NK-92 treated with Interleukin-12 subunit alpha and Interleukin-12 subunit beta, amount 100 ng/mL, for 24 hours (cell line): ENCODE results near the gene TUBA4A.
A peak's percentile ranks its signal among the peaks of the same experiment; 100 is the strongest.
"Not testable (repeated sequence)": the region's sequence is repeated elsewhere in the genome, so short reads cannot be mapped to it uniquely, and the experiment has no call there.

Experiments used
- DNase-seq: peaks from one replicate; lab custom pipeline; 2025; lab: John Stamatoyannopoulos, UW

The TUBA4A gene

DNA sequence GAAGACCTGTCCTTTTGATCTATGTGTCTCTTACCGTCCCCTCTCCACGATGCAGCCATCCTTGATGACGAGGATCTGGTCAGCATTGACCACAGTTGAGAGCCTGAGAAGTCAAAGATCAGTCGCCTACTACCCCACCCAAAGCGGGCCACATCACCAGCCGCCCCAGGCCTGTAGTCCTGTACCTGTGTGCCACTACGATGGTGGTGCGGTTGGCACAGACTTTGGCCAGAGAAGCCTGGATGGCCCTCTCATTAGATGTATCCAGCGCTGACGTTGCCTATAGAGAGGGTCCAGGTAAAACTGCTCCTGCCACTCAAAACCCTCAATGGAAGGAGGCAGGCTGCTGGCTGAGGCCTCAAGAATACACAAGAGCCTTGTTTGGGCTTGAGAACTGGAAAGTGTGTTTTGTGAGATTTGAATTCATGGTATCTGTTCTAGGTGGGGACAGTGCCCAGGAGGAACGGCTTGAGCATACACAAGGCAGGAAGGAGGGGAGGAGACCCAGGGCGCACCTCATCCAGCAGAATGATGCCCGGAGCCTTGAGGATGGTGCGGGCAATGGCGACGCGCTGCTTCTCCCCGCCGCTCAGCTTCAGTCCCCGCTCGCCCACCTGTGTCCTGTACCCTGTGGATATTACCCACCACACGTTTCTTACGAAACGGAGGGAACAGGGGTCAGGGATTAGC is 43.4 kb downstream of the TUBA4A start:
- DNase-seq = no peak

- no peak for DNase-seq
These were observed 44.2 kb downstream of the TUBA4A start for GRCh38 chr2:219209236-219210195.

- no peak for DNase-seq
These were observed 45.6 kb downstream of the TUBA4A start for GRCh38 chr2:219207884-219208740.

DNA sequence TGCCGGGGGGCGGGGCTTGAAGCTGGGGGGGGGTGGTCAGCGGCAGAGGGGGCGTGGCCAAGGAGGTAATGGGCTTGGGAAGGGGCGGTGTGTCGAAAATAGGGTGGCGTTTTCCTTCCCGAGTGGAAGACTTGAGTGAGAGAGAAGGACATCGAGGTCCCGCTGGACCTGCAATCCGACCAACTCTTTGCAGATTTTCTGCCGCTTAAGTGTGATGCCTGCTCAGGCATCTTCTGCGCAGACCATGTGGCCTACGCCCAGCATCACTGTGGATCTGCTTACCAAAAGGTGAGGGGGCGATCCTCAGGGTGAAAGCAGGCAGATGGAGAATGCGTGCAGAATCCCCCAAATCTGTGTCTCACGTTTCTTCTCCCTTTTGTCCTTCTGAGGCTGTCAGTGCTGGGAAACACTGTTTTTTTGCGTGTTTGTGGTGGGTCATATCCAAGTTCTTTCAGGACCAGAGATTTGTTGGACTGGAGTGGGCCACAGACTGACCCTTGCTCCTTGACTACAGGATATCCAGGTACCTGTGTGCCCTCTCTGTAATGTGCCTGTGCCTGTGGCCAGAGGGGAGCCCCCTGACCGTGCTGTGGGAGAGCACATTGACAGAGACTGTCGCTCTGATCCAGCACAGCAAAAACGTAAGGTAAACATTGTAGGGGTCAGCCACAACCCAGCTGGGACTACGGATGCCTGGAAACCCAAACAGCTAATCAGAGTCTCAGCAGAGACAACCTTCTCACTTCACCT is 46.4 kb downstream of the TUBA4A start:
- no peak for DNase-seq

DNA sequence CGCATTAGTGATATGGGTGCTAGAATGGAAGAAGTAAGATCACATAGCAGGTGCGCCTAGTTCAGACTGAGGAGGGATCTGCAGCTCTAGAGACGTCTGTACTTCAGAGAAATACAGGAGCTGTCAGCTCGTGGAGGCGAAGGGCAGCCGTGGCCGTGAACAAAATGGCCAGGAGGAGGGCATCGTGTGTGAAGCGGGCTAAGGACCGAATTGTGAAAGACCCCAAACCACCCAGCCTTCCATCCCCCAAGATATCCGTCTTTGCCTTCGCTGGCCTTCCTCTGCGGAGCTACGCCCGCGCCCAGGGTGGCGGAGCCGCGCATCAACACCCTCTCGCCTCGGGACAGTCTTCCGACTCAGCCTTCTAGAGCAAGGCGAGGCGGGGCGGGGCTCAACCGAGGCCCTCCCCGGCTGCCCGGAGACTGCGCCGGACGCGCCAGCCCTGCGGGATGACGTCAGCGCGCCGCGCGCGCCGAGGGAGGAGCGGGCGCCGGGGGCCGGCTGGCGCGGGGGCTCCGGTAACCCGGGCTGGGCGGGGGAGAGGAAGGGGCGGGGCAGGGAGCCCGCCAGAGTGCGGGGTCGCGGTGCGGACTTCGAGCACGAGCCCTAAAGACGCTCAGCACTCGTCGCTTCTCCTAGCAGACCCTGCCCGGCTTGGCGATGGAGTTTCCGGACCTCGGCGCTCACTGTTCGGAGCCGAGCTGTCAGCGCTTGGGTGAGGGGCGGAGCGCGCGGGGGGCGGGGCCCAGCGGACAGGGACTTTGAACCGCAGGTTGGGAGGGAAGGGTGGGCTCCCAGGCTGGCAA is 47.2 kb downstream of the TUBA4A start, which contains the start of gene ZFAND2B:
Gene ZFAND2B (plus strand): TSS at position 455 of the 806 bp plus-strand sequence. CDS start 206 bp downstream, at position 661.
- peak; percentile 93 for DNase-seq

DNA sequence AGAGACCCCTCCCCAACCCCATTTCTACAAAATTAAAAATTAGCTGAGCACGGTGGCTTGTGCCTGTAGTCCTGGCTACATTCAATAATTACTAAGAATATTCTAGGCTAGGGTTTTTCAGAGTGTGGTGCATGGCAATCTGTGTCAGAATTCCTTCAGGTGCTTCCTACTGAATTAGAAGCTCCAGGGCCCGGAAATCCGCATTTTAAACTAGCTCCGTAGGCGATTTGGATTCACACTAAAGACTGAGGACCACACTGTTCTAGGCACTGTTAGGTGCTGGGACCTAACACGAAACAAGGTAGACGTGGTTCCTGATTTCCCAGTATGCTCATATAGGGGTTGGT is 47.8 kb downstream of the TUBA4A start:
- no peak for DNase-seq

DNA sequence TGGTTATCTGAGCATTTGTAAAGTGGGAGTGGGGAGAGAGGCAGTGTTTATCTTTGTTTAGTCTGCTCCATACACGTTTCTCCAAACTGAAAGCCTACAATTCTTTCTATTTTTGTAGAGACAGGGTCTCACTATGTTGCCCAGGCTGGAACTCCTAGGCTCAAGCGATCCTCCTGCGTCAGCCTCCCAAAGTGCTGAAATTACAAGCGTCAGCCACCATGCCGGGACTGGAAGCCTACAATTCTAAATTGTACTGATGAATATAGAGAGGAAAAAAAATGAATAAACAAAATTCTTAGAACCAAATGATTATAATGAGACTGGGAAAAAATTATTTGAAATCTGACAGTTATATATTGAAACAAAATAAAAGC is 48.6 kb downstream of the TUBA4A start:
- DNase-seq = no peak

GRCh38 chr2:219204425-219205164 is 49.1 kb downstream of the TUBA4A start:
- DNase-seq = no peak

DNA sequence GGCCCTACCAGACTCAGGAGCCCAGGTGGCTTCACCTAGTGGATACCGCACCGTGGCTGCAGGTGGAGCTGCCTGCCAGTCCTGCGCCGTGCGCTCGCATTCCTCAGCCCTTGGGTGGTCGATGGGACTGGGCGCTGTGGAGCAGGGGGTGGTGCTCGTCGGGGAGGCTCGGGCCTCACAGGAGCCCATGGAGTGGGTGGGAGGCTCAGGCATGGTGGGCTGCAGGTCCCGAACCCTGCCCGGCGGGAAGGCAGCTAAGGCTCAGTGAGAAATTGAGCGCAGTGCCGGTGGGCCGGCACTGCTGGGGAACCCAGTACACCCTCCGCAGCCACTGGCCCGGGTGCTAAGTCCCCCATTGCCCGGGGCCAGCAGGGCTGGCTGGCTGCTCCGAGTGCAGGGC is 52.4 kb downstream of the TUBA4A start:
- not testable (repeated sequence) for DNase-seq

GRCh38 chr2:219200502-219201326 is 53.0 kb downstream of the TUBA4A start:
- not testable (repeated sequence) for DNase-seq
